WTC11 (cell line): ENCODE measurements around the gene ZNF800. TPM values are rescaled to one million over a fixed set of nuclear protein-coding genes. Genes with fewer than 3 reads are reported as not detected.

Experiments
- ATAC-seq: fragments of 200-7000 bp; cut with Tn5 transposase; 2 replicates; pipeline ENCODE4 v1.10.0; 2021; ENCODE audit warnings: mild to moderate bottlenecking, moderate library complexity
- CTCF ChIA-PET: fragments of 300-600 bp; sonication (Branson Sonifier 250); formaldehyde crosslinking; loops from one replicate; lab custom pipeline; 2021; ENCODE audit warnings: antibody characterized with exemption; lab: Charles Lee
- POLR2A ChIA-PET: fragments of 350-600 bp; sonication (Branson Sonifier 250); formaldehyde crosslinking; loops from one replicate; lab custom pipeline; 2021; ENCODE audit warnings: antibody characterized with exemption; lab: Charles Lee
- DNase-seq: peaks from one replicate; pipeline ENCODE4 v3.0.0; 2021; ENCODE audit warnings: low spot score
- H3K27ac Mint-ChIP-seq: 2 replicates; pipeline ENCODE4 v1.8.0; 2021; ENCODE audit warnings: mixed read lengths
- H3K27me3 Mint-ChIP-seq: 2 replicates; pipeline ENCODE4 v1.8.0; 2021; ENCODE audit warnings: low read depth, mild to moderate bottlenecking, moderate library complexity, mixed read lengths
- H3K36me3 Mint-ChIP-seq: 2 replicates; pipeline ENCODE4 v1.8.0; 2021; ENCODE audit warnings: mixed read lengths
- H3K4me1 Mint-ChIP-seq: 2 replicates; pipeline ENCODE4 v1.8.0; 2022; ENCODE audit warnings: mixed read lengths
- H3K4me3 Mint-ChIP-seq: 2 replicates; pipeline ENCODE4 v1.8.0; 2021; ENCODE audit warnings: mild to moderate bottlenecking, moderate library complexity, mixed read lengths
- H3K9me3 Mint-ChIP-seq: 2 replicates; pipeline ENCODE4 v1.8.0; 2021; ENCODE audit warnings: mixed read lengths
- HMGA2 ChIP-seq: fragments of 250-450 bp; sonication (Bioruptor Pico); IDR thresholded peaks from 2 replicates; pipeline ENCODE4 v1.4.0; 2021; ENCODE audit warnings: mild to moderate bottlenecking, moderate library complexity
- JAZF1 ChIP-seq: fragments of 250-450 bp; sonication (Bioruptor Pico); IDR thresholded peaks from 2 replicates; pipeline ENCODE4 v1.9.0; 2021; ENCODE audit warnings: moderate library complexity, mild to moderate bottlenecking, inconsistent platforms
- NR3C1 ChIP-seq: sonication (generic); formaldehyde crosslinking; conservative IDR thresholded peaks from 2 replicates; pipeline ENCODE4 v1.8.1; 2023; ENCODE audit warnings: low read depth, mild to moderate bottlenecking, missing genetic modification reagents
- RELA ChIP-seq: sonication (generic); formaldehyde crosslinking; IDR thresholded peaks from 2 replicates; pipeline ENCODE4 v1.8.1; 2022; ENCODE audit warnings: missing genetic modification reagents, mild to moderate bottlenecking, borderline replicate concordance
- ZBTB21 ChIP-seq: sonication (generic); formaldehyde crosslinking; IDR thresholded peaks from 2 replicates; pipeline ENCODE4 v1.8.1; 2023; ENCODE audit warnings: mild to moderate bottlenecking, missing genetic modification reagents, borderline replicate concordance
- ZNF121 ChIP-seq: sonication (generic); formaldehyde crosslinking; IDR thresholded peaks from 2 replicates; pipeline ENCODE4 v1.8.0; 2023; ENCODE audit warnings: missing genetic modification reagents
- ZNF263 ChIP-seq: sonication (generic); formaldehyde crosslinking; IDR thresholded peaks from 2 replicates; pipeline ENCODE4 v1.8.1; 2022; ENCODE audit warnings: low read depth, mild to moderate bottlenecking, moderate library complexity, missing genetic modification reagents
- total RNA-seq: library from RNA; stranded (reverse); gene quantifications from 3 replicates; pipeline ENCODE4 v1.2.3, GENCODE V29; 2021
- TF ChIP-seq, protein P1 (sequence below): sonication (generic); formaldehyde crosslinking; IDR thresholded peaks from 2 replicates; pipeline ENCODE4 v1.8.1; 2023; ENCODE audit warnings: mild to moderate bottlenecking, missing genetic modification reagents, moderate library complexity
- TF ChIP-seq, protein P2 (sequence below): sonication (generic); formaldehyde crosslinking; IDR thresholded peaks from 2 replicates; pipeline ENCODE4 v1.8.1; 2023; ENCODE audit warnings: mild to moderate bottlenecking, missing genetic modification reagents, moderate library complexity
- TF ChIP-seq, protein P3 (sequence below): sonication (generic); formaldehyde crosslinking; IDR thresholded peaks from 2 replicates; pipeline ENCODE4 v1.8.0; 2022; ENCODE audit warnings: mild to moderate bottlenecking, missing genetic modification reagents
- TF ChIP-seq, protein P4 (sequence below): fragments of 200-600 bp; IDR thresholded peaks from 2 replicates; pipeline ENCODE4 v1.8.0; 2022; ENCODE audit warnings: antibody characterized with exemption
- TF ChIP-seq, protein P5 (sequence below): sonication (generic); formaldehyde crosslinking; IDR thresholded peaks from 2 replicates; pipeline ENCODE4 v1.8.1; 2022; ENCODE audit warnings: mild to moderate bottlenecking, moderate library complexity, missing genetic modification reagents
- TF ChIP-seq, protein P6 (sequence below): sonication (generic); formaldehyde crosslinking; IDR thresholded peaks from 2 replicates; pipeline ENCODE4 v1.8.0; 2023; ENCODE audit warnings: missing genetic modification reagents, mild to moderate bottlenecking, borderline replicate concordance
- TF ChIP-seq, protein P7 (sequence below): sonication (generic); formaldehyde crosslinking; IDR thresholded peaks from 2 replicates; pipeline ENCODE4 v1.8.0; 2023; ENCODE audit warnings: mild to moderate bottlenecking, missing genetic modification reagents
- TF ChIP-seq, protein P8 (sequence below): sonication (generic); formaldehyde crosslinking; IDR thresholded peaks from 2 replicates; pipeline ENCODE4 v1.8.0; 2022; ENCODE audit warnings: missing genetic modification reagents
- TF ChIP-seq, protein P9 (sequence below): sonication (generic); formaldehyde crosslinking; conservative IDR thresholded peaks from 2 replicates; pipeline ENCODE4 v1.8.1; 2023; ENCODE audit warnings: mild to moderate bottlenecking, low read depth, missing genetic modification reagents, moderate library complexity

The ZNF800 gene
- total RNA-seq, 1 experiment from 2014 or later: 5.7 TPM

DNA sequence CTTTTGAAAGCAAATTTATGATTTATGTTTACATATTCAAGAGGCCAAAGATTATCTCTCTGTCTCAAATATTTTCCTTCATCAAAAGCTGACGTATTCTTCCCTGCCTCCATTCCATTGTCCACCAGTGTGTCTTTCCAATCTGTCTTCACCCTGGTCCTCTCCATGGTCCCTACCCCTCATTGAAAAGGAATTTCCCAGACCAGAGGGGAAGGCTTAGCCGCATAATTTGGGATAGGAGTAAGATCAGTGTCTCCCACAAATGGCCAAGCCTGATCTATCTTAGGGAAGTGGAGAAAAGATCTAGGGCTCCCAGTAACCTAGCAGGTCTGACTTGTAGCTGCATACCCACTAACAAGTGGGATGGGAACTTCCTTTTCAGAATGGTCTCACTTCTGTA, 46.3 kb upstream of the ZNF800 start (continued):
- TF ChIP-seq, protein P1, sequence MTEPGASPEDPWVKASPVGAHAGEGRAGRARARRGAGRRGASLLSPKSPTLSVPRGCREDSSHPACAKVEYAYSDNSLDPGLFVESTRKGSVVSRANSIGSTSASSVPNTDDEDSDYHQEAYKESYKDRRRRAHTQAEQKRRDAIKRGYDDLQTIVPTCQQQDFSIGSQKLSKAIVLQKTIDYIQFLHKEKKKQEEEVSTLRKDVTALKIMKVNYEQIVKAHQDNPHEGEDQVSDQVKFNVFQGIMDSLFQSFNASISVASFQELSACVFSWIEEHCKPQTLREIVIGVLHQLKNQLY (CRISPR knock-in tag): no peak
- TF ChIP-seq ZBTB21 (CRISPR knock-in tag): no peak

DNA sequence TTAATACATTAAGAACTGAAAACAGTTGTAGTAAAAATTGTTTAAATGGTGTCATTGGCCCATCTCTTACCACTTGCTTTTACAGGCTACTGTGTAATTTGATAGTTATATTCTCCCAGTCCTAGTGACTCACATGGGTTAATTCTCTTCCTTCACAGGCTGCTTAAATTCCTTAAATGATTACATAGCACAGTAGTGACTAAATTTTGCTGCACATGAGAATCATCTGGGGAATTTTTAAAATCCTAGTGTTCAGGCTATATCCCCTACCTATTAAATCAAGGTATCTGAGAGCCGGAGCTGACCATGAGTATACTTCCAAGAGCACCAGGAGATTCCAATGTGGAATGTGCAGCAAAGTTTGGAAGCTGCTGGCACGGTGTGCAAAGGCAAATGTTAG, 45.3 kb upstream of the ZNF800 start:
- no peak; the same call in 1 of the 2 replicates for ATAC-seq
- CTCF ChIA-PET: interaction anchor here (1.3 kb wide), 1 partner anchor 9 kb away, joined by 4 read pairs; no protein-coding TSS in a partner anchor
- TF ChIP-seq ZNF121 (CRISPR knock-in tag): no peak
- TF ChIP-seq, protein P2, sequence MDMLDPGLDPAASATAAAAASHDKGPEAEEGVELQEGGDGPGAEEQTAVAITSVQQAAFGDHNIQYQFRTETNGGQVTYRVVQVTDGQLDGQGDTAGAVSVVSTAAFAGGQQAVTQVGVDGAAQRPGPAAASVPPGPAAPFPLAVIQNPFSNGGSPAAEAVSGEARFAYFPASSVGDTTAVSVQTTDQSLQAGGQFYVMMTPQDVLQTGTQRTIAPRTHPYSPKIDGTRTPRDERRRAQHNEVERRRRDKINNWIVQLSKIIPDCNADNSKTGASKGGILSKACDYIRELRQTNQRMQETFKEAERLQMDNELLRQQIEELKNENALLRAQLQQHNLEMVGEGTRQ (CRISPR knock-in tag): no peak
- TF ChIP-seq RELA (CRISPR knock-in tag): no peak
- TF ChIP-seq, protein P3, sequence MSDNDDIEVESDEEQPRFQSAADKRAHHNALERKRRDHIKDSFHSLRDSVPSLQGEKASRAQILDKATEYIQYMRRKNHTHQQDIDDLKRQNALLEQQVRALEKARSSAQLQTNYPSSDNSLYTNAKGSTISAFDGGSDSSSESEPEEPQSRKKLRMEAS (CRISPR knock-in tag): no peak
- TF ChIP-seq, protein P4, sequence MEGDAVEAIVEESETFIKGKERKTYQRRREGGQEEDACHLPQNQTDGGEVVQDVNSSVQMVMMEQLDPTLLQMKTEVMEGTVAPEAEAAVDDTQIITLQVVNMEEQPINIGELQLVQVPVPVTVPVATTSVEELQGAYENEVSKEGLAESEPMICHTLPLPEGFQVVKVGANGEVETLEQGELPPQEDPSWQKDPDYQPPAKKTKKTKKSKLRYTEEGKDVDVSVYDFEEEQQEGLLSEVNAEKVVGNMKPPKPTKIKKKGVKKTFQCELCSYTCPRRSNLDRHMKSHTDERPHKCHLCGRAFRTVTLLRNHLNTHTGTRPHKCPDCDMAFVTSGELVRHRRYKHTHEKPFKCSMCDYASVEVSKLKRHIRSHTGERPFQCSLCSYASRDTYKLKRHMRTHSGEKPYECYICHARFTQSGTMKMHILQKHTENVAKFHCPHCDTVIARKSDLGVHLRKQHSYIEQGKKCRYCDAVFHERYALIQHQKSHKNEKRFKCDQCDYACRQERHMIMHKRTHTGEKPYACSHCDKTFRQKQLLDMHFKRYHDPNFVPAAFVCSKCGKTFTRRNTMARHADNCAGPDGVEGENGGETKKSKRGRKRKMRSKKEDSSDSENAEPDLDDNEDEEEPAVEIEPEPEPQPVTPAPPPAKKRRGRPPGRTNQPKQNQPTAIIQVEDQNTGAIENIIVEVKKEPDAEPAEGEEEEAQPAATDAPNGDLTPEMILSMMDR: no peak
- no peak for TF ChIP-seq ZNF263
- TF ChIP-seq JAZF1 (CRISPR knock-in tag): no peak
- TF ChIP-seq, protein P5, sequence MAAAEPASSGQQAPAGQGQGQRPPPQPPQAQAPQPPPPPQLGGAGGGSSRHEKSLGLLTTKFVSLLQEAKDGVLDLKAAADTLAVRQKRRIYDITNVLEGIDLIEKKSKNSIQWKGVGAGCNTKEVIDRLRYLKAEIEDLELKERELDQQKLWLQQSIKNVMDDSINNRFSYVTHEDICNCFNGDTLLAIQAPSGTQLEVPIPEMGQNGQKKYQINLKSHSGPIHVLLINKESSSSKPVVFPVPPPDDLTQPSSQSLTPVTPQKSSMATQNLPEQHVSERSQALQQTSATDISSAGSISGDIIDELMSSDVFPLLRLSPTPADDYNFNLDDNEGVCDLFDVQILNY (CRISPR knock-in tag): no peak
- TF ChIP-seq, protein P6, sequence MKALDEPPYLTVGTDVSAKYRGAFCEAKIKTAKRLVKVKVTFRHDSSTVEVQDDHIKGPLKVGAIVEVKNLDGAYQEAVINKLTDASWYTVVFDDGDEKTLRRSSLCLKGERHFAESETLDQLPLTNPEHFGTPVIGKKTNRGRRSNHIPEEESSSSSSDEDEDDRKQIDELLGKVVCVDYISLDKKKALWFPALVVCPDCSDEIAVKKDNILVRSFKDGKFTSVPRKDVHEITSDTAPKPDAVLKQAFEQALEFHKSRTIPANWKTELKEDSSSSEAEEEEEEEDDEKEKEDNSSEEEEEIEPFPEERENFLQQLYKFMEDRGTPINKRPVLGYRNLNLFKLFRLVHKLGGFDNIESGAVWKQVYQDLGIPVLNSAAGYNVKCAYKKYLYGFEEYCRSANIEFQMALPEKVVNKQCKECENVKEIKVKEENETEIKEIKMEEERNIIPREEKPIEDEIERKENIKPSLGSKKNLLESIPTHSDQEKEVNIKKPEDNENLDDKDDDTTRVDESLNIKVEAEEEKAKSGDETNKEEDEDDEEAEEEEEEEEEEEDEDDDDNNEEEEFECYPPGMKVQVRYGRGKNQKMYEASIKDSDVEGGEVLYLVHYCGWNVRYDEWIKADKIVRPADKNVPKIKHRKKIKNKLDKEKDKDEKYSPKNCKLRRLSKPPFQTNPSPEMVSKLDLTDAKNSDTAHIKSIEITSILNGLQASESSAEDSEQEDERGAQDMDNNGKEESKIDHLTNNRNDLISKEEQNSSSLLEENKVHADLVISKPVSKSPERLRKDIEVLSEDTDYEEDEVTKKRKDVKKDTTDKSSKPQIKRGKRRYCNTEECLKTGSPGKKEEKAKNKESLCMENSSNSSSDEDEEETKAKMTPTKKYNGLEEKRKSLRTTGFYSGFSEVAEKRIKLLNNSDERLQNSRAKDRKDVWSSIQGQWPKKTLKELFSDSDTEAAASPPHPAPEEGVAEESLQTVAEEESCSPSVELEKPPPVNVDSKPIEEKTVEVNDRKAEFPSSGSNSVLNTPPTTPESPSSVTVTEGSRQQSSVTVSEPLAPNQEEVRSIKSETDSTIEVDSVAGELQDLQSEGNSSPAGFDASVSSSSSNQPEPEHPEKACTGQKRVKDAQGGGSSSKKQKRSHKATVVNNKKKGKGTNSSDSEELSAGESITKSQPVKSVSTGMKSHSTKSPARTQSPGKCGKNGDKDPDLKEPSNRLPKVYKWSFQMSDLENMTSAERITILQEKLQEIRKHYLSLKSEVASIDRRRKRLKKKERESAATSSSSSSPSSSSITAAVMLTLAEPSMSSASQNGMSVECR: no peak
- TF ChIP-seq, protein P7, sequence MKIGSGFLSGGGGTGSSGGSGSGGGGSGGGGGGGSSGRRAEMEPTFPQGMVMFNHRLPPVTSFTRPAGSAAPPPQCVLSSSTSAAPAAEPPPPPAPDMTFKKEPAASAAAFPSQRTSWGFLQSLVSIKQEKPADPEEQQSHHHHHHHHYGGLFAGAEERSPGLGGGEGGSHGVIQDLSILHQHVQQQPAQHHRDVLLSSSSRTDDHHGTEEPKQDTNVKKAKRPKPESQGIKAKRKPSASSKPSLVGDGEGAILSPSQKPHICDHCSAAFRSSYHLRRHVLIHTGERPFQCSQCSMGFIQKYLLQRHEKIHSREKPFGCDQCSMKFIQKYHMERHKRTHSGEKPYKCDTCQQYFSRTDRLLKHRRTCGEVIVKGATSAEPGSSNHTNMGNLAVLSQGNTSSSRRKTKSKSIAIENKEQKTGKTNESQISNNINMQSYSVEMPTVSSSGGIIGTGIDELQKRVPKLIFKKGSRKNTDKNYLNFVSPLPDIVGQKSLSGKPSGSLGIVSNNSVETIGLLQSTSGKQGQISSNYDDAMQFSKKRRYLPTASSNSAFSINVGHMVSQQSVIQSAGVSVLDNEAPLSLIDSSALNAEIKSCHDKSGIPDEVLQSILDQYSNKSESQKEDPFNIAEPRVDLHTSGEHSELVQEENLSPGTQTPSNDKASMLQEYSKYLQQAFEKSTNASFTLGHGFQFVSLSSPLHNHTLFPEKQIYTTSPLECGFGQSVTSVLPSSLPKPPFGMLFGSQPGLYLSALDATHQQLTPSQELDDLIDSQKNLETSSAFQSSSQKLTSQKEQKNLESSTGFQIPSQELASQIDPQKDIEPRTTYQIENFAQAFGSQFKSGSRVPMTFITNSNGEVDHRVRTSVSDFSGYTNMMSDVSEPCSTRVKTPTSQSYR (CRISPR knock-in tag): no peak
- no peak for TF ChIP-seq NR3C1 (CRISPR knock-in tag)
- TF ChIP-seq, protein P8, sequence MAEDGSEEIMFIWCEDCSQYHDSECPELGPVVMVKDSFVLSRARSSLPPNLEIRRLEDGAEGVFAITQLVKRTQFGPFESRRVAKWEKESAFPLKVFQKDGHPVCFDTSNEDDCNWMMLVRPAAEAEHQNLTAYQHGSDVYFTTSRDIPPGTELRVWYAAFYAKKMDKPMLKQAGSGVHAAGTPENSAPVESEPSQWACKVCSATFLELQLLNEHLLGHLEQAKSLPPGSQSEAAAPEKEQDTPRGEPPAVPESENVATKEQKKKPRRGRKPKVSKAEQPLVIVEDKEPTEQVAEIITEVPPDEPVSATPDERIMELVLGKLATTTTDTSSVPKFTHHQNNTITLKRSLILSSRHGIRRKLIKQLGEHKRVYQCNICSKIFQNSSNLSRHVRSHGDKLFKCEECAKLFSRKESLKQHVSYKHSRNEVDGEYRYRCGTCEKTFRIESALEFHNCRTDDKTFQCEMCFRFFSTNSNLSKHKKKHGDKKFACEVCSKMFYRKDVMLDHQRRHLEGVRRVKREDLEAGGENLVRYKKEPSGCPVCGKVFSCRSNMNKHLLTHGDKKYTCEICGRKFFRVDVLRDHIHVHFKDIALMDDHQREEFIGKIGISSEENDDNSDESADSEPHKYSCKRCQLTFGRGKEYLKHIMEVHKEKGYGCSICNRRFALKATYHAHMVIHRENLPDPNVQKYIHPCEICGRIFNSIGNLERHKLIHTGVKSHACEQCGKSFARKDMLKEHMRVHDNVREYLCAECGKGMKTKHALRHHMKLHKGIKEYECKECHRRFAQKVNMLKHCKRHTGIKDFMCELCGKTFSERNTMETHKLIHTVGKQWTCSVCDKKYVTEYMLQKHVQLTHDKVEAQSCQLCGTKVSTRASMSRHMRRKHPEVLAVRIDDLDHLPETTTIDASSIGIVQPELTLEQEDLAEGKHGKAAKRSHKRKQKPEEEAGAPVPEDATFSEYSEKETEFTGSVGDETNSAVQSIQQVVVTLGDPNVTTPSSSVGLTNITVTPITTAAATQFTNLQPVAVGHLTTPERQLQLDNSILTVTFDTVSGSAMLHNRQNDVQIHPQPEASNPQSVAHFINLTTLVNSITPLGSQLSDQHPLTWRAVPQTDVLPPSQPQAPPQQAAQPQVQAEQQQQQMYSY (CRISPR knock-in tag): no peak
- TF ChIP-seq, protein P9, sequence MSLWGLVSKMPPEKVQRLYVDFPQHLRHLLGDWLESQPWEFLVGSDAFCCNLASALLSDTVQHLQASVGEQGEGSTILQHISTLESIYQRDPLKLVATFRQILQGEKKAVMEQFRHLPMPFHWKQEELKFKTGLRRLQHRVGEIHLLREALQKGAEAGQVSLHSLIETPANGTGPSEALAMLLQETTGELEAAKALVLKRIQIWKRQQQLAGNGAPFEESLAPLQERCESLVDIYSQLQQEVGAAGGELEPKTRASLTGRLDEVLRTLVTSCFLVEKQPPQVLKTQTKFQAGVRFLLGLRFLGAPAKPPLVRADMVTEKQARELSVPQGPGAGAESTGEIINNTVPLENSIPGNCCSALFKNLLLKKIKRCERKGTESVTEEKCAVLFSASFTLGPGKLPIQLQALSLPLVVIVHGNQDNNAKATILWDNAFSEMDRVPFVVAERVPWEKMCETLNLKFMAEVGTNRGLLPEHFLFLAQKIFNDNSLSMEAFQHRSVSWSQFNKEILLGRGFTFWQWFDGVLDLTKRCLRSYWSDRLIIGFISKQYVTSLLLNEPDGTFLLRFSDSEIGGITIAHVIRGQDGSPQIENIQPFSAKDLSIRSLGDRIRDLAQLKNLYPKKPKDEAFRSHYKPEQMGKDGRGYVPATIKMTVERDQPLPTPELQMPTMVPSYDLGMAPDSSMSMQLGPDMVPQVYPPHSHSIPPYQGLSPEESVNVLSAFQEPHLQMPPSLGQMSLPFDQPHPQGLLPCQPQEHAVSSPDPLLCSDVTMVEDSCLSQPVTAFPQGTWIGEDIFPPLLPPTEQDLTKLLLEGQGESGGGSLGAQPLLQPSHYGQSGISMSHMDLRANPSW (CRISPR knock-in tag): no peak
- no peak for TF ChIP-seq HMGA2 (CRISPR knock-in tag)

More for the DNA sequence above, 45.3 kb upstream of the ZNF800 start:
- Mint-ChIP-seq H3K27me3 (peaks cover 14% of the 10 kb centered on the region), H3K4me3 (no peak overlapping the region), H3K27ac (no peak overlapping the region), H3K9me3 (no peaks in the 10 kb centered on the region), H3K4me1 (peaks cover 5% of the 10 kb centered on the region), H3K36me3 (no peaks in the 10 kb centered on the region)
- DNase-seq: no peak
- POLR2A ChIA-PET: no interaction called here
